Endothelial cell of umbilical vein (primary cell): ENCODE data around the gene PPP1R16B. TPM values are rescaled to one million over a fixed set of nuclear protein-coding genes. Genes with fewer than 3 reads are reported as not detected.

Source experiments
- BruUV-seq: library from RNA; stranded (reverse); fragments of 400-500 nt; replicated peaks from 2 replicates; lab custom pipeline; 2021; lab: Mats Ljungman, UMichigan
- CTCF ChIA-PET: fragments of 300-600, 350-600 bp; sonication (Branson Sonifier 250); formaldehyde crosslinking; loops from one replicate; lab custom pipeline; 2021; ENCODE audit warnings: antibody characterized with exemption, inconsistent platforms; lab: Charles Lee
- POLR2A ChIA-PET: fragments of 300-600, 350-600 bp; sonication (Branson Sonifier 250); formaldehyde crosslinking; loops from one replicate; lab custom pipeline; 2021; ENCODE audit warnings: antibody characterized with exemption, inconsistent platforms; lab: Charles Lee
- DNase-seq: peaks from one replicate; pipeline ENCODE4 v3.0.0-alpha.2; 2011; ENCODE audit warnings: low read depth, low spot score
- FAIRE-seq: peaks from 2 replicates; lab custom pipeline; 2011; peaks lifted over from hg19 to GRCh38; lab: Jason Lieb, UNC
- H2AFZ ChIP-seq: 2 replicates; pipeline ENCODE4 v1.6.0; 2012; ENCODE audit warnings: low read depth, low read length, control low read depth, inconsistent platforms
- H3K27ac ChIP-seq: 2 replicates; pipeline ENCODE4 v1.5.1; 2011; ENCODE audit warnings: low read depth, mild to moderate bottlenecking, control low read depth, low read length, moderate library complexity; ENCODE audit not compliant: insufficient read depth
- H3K27me3 ChIP-seq, 2 experiments: 2 replicates each; pipeline versions ENCODE4 v1.6.0 to v1.6.1; 2011; ENCODE audit warnings: low read length in 2 of 2, mixed read lengths in 1 of 2; ENCODE audit not compliant: control insufficient read depth in 2 of 2, insufficient read depth in 2 of 2
- H3K36me3 ChIP-seq, 2 experiments: 2 replicates in 1 of 2; 3 replicates in 1 of 2; pipeline ENCODE4 v1.5.1; 2011; ENCODE audit warnings: low read length in 2 of 2, mild to moderate bottlenecking in 1 of 2, moderate library complexity in 1 of 2; ENCODE audit not compliant: control insufficient read depth in 2 of 2, insufficient read depth in 2 of 2; ENCODE audit errors: extremely low read depth in 1 of 2
- H3K4me1 ChIP-seq: 3 replicates; pipeline ENCODE4 v1.5.1; 2011; ENCODE audit warnings: mild to moderate bottlenecking, low read length; ENCODE audit not compliant: control insufficient read depth, insufficient read depth; ENCODE audit errors: extremely low read depth
- H3K4me2 ChIP-seq: 2 replicates; pipeline ENCODE4 v1.6.1; 2011; ENCODE audit warnings: low read length, control low read depth, mixed read lengths; ENCODE audit not compliant: insufficient read depth
- H3K4me3 ChIP-seq, 3 experiments: fragments of 200-600 bp in 1 of 3; sonication (generic), shearing (Covaris generic) in 1 of 3; replicated peaks in 1 of 3; 2 replicates each; pipeline ENCODE4 v1.5.1; 2011 to 2016; ENCODE audit warnings: control low read depth in 3 of 3, low read length in 3 of 3, mild to moderate bottlenecking in 2 of 3, inconsistent platforms in 1 of 3, low read depth in 1 of 3, moderate library complexity in 1 of 3; ENCODE audit not compliant: insufficient read depth in 1 of 3
- H3K79me2 ChIP-seq: 2 replicates; pipeline ENCODE4 v1.6.0; 2012; ENCODE audit warnings: low read length, inconsistent platforms; ENCODE audit not compliant: control insufficient read depth, insufficient read depth
- H3K9ac ChIP-seq: replicated peaks from 2 replicates; pipeline ENCODE3; 2011; ENCODE audit warnings: low read length, control low read depth; ENCODE audit not compliant: insufficient read depth; ENCODE audit errors: extremely low read depth
- H3K9me1 ChIP-seq: replicated peaks from 3 replicates; pipeline ENCODE4 v1.6.0; 2011; ENCODE audit warnings: mild to moderate bottlenecking, low read length; ENCODE audit not compliant: control insufficient read depth, insufficient read depth; ENCODE audit errors: extremely low read depth
- H3K9me3 ChIP-seq: replicated peaks from 2 replicates; pipeline ENCODE4 v1.5.1; 2012; ENCODE audit warnings: low read length, inconsistent platforms; ENCODE audit not compliant: control insufficient read depth, insufficient read depth
- H4K20me1 ChIP-seq: replicated peaks from 2 replicates; pipeline ENCODE3; 2011; ENCODE audit warnings: mild to moderate bottlenecking, low read length; ENCODE audit not compliant: control insufficient read depth, insufficient read depth; ENCODE audit errors: extremely low read depth
- CTCF ChIP-seq, 2 donors: IDR thresholded peaks; 1 replicate in 1 of 2; 2 replicates in 1 of 2; pipeline ENCODE4 v1.5.1; 2011; ENCODE audit warnings: low read length in 2 of 2, mild to moderate bottlenecking in 2 of 2, moderate library complexity in 2 of 2, control low read depth in 1 of 2, inconsistent platforms in 1 of 2, low read depth in 1 of 2; ENCODE audit not compliant: insufficient read depth in 1 of 2; ENCODE audit errors: extremely low read depth in 1 of 2
- EZH2 ChIP-seq: IDR thresholded peaks from 2 replicates; pipeline ENCODE4 v1.6.1; 2012; ENCODE audit warnings: borderline replicate concordance, low read depth, mild to moderate bottlenecking, moderate library complexity, low read length, inconsistent platforms; ENCODE audit not compliant: severe bottlenecking
- FOS ChIP-seq: IDR thresholded peaks from 2 replicates; pipeline ENCODE4 v1.6.1; 2011; ENCODE audit warnings: mild to moderate bottlenecking, low read length, moderate library complexity, borderline replicate concordance; ENCODE audit not compliant: insufficient read depth
- GATA2 ChIP-seq: IDR thresholded peaks from 2 replicates; pipeline ENCODE4 v1.7.0; 2011; ENCODE audit warnings: low read depth, mild to moderate bottlenecking, moderate library complexity, mixed read lengths, low read length; ENCODE audit not compliant: insufficient read length, insufficient read depth
- JUN ChIP-seq: IDR thresholded peaks from 2 replicates; pipeline ENCODE4 v1.6.1; 2011; ENCODE audit warnings: borderline replicate concordance, low read depth; ENCODE audit not compliant: insufficient read length, insufficient read depth
- MAX ChIP-seq: IDR thresholded peaks from 2 replicates; pipeline ENCODE4 v1.6.1; 2011; ENCODE audit not compliant: insufficient read depth, insufficient read length
- MYC ChIP-seq: IDR thresholded peaks from one replicate; pipeline ENCODE4 v1.6.1; 2011; ENCODE audit warnings: mild to moderate bottlenecking, low read depth, low read length
- POLR2A ChIP-seq: IDR thresholded peaks from 2 replicates; pipeline ENCODE4 v1.6.1; 2012; ENCODE audit warnings: low read depth, mild to moderate bottlenecking, control low read depth, low read length
- POLR2AphosphoS5 ChIP-seq: IDR thresholded peaks from 2 replicates; pipeline ENCODE4 v1.6.1; 2012; ENCODE audit warnings: low read depth, mild to moderate bottlenecking, control low read depth, low read length, moderate library complexity; ENCODE audit not compliant: insufficient read depth
- dilution Hi-C: fragments of 300-500 bp; cut with MboI; formaldehyde crosslinking; loops from one replicate; pipeline ENCODE4 v1.15.0; 2019; ENCODE audit warnings: low sequenced_read_pairs; ENCODE audit not compliant: extremely low pct_ligation_motif_present
- intact Hi-C: fragments of 100-400 bp; cut with micrococcal nuclease; formaldehyde crosslinking; loops from one replicate; pipeline ENCODE4 v1.10.0; 2022
- polyA plus RNA-seq, 4 experiments: library from polyadenylated mRNA; depleted of rRNA in 3 of 4; stranded (reverse) in 3 of 4; unstranded in 1 of 4; fragments of >200 nt; gene quantifications; 2 replicates each; pipeline versions ENCODE4 v1.2.1 to v1.2.3, GENCODE V29; 2011 to 2012; ENCODE audit warnings: missing spikeins in 1 of 4
- total RNA-seq: library from RNA; stranded (reverse); gene quantifications from 2 replicates; pipeline ENCODE4 v1.2.3, GENCODE V29; 2021

PPP1R16B gene
- total and polyA plus RNA-seq, 2 donors (not counting 3 experiments of a cell fraction or from before 2014, with no cell fraction given): 34.7 to 68.1 TPM

DNA sequence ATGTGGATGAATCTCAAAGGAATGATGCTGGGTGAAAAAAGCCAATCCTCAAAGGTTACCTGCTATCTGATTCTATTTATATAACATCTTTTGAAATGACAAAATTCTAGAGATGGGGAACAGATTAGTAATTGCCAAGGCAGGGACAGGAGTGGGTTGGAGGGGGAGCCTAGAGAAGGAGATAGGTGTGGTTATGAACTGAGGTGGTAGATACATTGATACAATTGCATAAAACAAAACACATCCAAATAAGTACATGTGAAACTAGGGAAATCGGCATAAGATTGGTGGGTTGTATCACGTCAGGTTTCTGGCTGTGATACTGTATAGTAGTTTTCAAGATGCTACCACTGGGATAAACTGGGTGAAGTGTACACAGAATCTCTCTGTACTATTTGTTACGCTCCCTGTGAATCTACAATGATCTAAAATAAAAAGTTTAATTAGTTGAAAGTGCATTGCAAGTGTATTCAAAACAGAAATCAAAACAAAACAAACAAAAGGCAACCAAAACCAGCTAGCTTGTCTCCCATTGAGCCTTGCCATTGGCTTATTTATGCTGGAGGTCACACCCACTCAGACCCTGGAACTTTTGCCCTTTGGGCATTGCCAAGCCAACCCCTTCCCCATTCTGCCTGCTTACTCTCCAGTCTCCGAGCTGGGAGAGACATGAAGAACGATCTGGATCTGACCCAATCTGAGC, 27.8 kb downstream of the PPP1R16B start:
- Histone ChIP-seq H2AFZ (no peak overlapping the region), H3K4me2 (no peak overlapping the region), H3K9me1 (no peaks in the 10 kb centered on the region), H3K4me3 (no peak overlapping the region), H3K9ac (no peak overlapping the region), H3K79me2 (no peaks in the 10 kb centered on the region), H3K36me3 (peaks cover 2 to 17% of the 10 kb centered on the region in 2 experiments), H3K9me3 (no peaks in the 10 kb centered on the region), H3K27me3 (no peaks in the 10 kb centered on the region), H4K20me1 (peaks cover 4% of the 10 kb centered on the region), H3K27ac (no peak overlapping the region), H3K4me1 (peaks cover 28% of the 10 kb centered on the region)
- ChIA-PET POLR2A (no interaction called here), CTCF (no interaction called here)
- DNase-seq (no peak), FAIRE-seq (no peak)
- dilution Hi-C loops: no loop called here
- intact Hi-C loops: no loop called here
- TF ChIP-seq JUN (no peak), CTCF (IDR thresholded peaks at IDR 0.05; ENCODE audit: extremely low read depth in 1 of 2, insufficient read depth in 1 of 2, low read depth in 1 of 2, low read length in 2 of 2) (no peak), EZH2 (no peak), MAX (no peak), FOS (no peak), POLR2AphosphoS5 (no peak), POLR2A (no peak), GATA2 (no peak), MYC (no peak)
- BruUV-seq: no TSS peak
